Glutamatergic neuron (in vitro differentiated cells): Measurements from ENCODE around the gene DDX39A. TPM values are rescaled to one million over a fixed set of nuclear protein-coding genes. Genes with fewer than 3 reads are reported as not detected.

Experiments
- DNase-seq: peaks from one replicate; pipeline ENCODE4 v3.0.0; 2022
- H3K27ac Mint-ChIP-seq: one replicate; pipeline ENCODE4 v1.8.0; 2020; ENCODE audit warnings: mild to moderate bottlenecking, mixed read lengths, inconsistent platforms; ENCODE audit not compliant: unreplicated experiment
- H3K27me3 Mint-ChIP-seq: one replicate; pipeline ENCODE4 v1.8.0; 2020; ENCODE audit warnings: mild to moderate bottlenecking, moderate library complexity, mixed read lengths, inconsistent platforms; ENCODE audit not compliant: unreplicated experiment
- H3K36me3 Mint-ChIP-seq: one replicate; pipeline ENCODE4 v1.8.0; 2020; ENCODE audit warnings: mild to moderate bottlenecking, mixed read lengths, inconsistent platforms; ENCODE audit not compliant: unreplicated experiment
- H3K4me1 Mint-ChIP-seq: one replicate; pipeline ENCODE4 v1.8.0; 2020; ENCODE audit warnings: mild to moderate bottlenecking, low read depth, mixed read lengths, inconsistent platforms; ENCODE audit not compliant: unreplicated experiment
- H3K4me3 Mint-ChIP-seq: one replicate; pipeline ENCODE4 v1.8.0; 2020; ENCODE audit warnings: mild to moderate bottlenecking, mixed read lengths, inconsistent platforms; ENCODE audit not compliant: unreplicated experiment
- H3K9me3 Mint-ChIP-seq: one replicate; pipeline ENCODE4 v1.8.0; 2020; ENCODE audit warnings: mild to moderate bottlenecking, moderate library complexity, mixed read lengths, inconsistent platforms; ENCODE audit not compliant: unreplicated experiment
- total RNA-seq: library from RNA; stranded (reverse); fragmentation: NEBNext Ultra II Directional; extraction: Animal tissue kit (Norgen Biotek cat#: 25700); gene quantifications from one replicate; pipeline ENCODE4 v1.2.1, GENCODE V29; 2021; ENCODE audit not compliant: unreplicated experiment
- TF ChIP-seq, protein P1 (sequence below): fragments of 200-600 bp; sonication (generic); IDR thresholded peaks from one replicate; pipeline ENCODE4 v1.5.0; 2021; ENCODE audit not compliant: partially characterized antibody, unreplicated experiment

Gene DDX39A
- total RNA-seq, 1 donor from 2014 or later, result 103 TPM

DNA sequence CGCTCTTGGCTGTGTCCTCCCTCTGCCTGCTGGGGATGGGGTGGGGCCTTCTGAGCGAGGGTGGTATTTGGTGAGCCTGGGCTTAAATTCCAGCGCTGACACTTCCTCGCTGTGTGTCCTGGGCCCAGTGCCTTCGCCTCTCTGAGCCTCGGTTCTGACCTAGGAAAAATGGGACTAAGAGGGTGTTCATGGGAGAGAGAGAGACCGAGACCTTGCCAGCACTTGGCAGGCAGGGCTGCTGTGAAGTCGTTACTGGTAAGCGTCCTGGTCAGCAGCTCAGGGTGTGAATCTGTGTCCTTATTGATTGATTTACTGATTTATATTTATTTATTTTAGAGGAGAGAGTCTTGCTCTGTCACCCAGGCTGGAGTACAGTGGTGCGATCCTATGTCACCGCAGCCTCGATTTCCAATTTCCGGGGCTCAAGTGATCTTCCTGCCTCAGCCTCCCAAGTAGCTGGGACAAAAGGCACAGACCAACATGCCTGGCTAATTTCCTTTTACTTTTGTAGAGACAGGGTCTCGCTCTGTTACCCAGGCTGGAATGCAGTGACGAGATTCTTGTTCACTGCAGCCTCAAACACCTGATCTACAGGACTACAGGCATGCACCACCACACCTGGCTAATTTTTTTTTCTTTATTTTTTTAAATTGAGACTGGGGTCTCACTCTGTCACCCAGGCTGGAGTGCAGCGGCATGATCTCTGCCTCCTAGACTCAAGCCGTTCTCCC is 16.3 kb upstream of the DDX39A start:
- Mint-ChIP-seq H3K4me3 (peak overlapping the region; percentile 34), H3K4me1 (peaks cover 9% of the 10 kb centered on the region), H3K36me3 (no peaks in the 10 kb centered on the region), H3K9me3 (peaks cover 13% of the 10 kb centered on the region), H3K27me3 (peaks cover 10% of the 10 kb centered on the region), H3K27ac (no peak overlapping the region)
- TF ChIP-seq, protein P1, sequence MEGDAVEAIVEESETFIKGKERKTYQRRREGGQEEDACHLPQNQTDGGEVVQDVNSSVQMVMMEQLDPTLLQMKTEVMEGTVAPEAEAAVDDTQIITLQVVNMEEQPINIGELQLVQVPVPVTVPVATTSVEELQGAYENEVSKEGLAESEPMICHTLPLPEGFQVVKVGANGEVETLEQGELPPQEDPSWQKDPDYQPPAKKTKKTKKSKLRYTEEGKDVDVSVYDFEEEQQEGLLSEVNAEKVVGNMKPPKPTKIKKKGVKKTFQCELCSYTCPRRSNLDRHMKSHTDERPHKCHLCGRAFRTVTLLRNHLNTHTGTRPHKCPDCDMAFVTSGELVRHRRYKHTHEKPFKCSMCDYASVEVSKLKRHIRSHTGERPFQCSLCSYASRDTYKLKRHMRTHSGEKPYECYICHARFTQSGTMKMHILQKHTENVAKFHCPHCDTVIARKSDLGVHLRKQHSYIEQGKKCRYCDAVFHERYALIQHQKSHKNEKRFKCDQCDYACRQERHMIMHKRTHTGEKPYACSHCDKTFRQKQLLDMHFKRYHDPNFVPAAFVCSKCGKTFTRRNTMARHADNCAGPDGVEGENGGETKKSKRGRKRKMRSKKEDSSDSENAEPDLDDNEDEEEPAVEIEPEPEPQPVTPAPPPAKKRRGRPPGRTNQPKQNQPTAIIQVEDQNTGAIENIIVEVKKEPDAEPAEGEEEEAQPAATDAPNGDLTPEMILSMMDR, result no peak
- no peak for DNase-seq

DNA sequence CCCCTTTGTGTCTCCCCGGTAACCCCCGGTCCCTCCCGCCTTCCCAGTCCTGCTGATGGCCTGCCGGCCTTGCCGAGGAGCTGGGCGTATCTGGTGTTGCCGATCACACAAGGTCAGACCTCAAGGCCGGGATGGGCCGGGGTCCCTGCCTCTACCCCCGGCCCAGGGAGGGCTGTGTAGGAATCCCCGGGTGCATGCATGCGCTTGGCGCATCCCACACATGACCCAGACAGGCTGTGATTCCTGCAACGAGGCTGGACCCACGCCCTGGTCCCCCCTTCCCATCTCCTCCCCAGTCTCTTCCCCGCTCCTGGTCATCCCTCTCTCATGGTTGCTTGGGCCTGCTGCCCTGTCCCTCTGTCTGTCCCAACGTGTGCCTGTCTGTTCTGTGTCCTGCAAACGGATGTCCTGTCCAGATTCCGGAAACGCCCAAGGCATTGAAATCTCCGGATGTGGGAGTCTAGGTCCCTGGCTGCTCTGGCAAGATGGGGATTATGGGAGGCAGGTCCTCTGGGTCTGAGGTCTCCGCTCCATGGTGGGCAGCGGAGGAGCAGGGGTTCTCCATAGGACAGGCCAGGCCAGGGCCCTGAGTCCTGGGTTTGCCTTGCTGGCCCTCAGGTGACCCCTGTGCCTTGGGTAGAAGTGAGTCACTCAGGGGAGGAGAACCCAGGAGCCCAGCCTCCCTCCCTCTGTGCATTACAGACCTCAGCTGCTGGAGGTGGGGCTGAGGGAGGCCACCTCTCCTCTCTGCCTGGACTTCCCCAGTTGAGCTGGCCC is 15.6 kb upstream of the DDX39A start:
- H3K36me3 Mint-ChIP-seq, result no peaks in the 10 kb centered on the region
- no peak for DNase-seq
- H3K27me3 Mint-ChIP-seq, result peaks cover 9% of the 10 kb centered on the region
- H3K27ac Mint-ChIP-seq, result no peak overlapping the region
- H3K4me3 Mint-ChIP-seq, result peak overlapping the region; percentile 79
- peaks cover 7% of the 10 kb centered on the region for H3K4me1 Mint-ChIP-seq
- peaks cover 11% of the 10 kb centered on the region for H3K9me3 Mint-ChIP-seq
- TF ChIP-seq, protein P1, result no peak

DNA sequence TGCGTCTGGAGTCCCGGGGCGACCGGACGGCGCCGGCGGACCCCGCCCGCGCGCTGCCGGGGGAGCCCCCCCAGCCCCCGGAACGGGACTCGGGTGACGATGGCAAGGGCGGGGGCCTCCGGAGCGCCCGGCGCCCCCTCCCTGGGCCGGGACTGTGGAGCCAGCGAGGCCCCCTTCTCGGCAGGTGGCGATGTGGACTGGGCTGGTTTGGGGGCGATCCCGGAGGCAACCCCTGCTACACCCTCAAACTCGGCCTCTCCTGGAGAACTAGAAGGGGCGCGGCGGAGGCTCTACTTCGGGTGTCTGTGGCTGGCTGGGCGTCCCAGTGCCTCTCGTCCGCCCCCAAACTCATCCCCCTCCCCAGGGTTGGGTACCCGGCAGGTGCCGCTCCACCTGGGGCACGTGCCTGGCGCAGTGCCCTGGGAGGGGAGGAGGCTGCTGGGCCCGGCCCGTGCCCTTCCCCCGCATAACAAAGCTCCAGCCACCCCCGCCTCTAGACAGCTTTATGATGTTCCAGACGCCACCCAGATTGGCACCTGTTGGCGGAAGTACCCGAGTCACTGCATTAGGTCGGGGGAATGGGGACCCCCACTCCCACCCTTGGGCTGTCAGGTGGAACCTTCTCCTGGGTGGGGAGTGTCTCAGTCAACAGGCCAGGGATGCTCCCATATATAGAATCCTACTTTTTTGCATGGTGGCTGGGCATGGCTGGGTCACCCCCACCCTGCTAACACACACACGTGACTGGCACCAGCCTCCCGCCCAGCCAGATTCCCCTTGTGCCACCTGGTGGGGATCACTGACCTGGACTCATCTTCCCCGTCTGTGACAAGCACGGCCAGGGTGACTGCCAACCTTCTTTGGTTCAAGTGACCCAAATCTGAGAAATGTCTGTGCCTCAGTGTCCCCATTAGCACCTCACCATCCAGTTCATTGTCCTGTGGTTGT is 14.7 kb upstream of the DDX39A start:
- Mint-ChIP-seq H3K4me1 (peaks cover 2% of the 10 kb centered on the region), H3K27ac (no peak overlapping the region), H3K27me3 (peaks cover 9% of the 10 kb centered on the region), H3K4me3 (peak overlapping the region; percentile 79), H3K9me3 (peaks cover 6% of the 10 kb centered on the region), H3K36me3 (no peaks in the 10 kb centered on the region)
- TF ChIP-seq, protein P1, result peak; percentile 18
- DNase-seq, result no peak

DNA sequence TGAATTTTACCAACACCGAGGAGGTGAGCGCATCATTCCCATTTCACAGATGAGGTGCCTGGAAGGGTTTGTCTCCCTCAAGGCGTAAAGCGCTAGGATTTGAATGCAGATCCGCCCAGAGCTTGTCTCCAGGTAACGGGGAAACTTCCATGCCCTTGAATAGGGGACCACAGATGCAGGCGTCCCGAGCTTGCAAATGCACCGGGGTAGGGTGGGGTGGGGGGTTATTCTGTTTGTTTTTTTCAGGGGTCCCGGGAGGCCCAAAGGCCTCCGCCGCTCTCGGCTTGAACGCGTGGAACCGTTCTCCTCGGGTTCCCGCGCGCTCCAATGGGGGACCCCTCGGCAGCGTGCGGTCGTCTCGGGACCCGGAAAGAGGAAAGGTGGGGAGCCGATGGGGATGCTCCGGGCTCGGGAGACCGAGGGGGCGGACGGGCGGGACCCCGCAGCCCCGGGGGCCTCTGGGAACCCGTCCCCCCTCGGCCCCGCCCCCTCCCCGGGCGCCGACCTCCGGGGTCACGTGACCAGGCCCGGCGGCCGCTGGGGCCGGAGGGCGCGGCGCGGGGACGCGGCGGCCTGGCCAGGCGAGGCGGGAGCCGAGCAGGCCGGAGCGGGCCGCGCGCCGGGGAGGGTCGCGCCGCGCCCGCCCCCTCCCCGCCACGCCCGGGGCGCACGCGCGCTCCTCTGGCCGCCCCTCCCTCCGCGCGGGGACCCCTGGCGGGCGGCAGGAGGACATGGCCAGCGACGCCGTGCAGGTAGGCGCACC is 13.8 kb upstream of the DDX39A start, which contains the start of gene PKN1:
Gene PKN1, plus strand, starts transcription at position 516 of the 763 bp plus-strand sequence. Its CDS starts 216 bp downstream, at position 732.
- TF ChIP-seq, protein P1, result no peak
- H3K4me1 Mint-ChIP-seq, result peaks cover 2% of the 10 kb centered on the region
- no peaks in the 10 kb centered on the region for H3K36me3 Mint-ChIP-seq
- H3K9me3 Mint-ChIP-seq, result peaks cover 6% of the 10 kb centered on the region
- peak; percentile 81 for DNase-seq
- peaks cover 9% of the 10 kb centered on the region for H3K27me3 Mint-ChIP-seq
- H3K4me3 Mint-ChIP-seq, result peak within 1 kb of the TSS; percentile 92
- peak within 1 kb of the TSS; percentile 70 for H3K27ac Mint-ChIP-seq
